ENCODE measurements around the gene PEAK3.

Gene PEAK3

DNA sequence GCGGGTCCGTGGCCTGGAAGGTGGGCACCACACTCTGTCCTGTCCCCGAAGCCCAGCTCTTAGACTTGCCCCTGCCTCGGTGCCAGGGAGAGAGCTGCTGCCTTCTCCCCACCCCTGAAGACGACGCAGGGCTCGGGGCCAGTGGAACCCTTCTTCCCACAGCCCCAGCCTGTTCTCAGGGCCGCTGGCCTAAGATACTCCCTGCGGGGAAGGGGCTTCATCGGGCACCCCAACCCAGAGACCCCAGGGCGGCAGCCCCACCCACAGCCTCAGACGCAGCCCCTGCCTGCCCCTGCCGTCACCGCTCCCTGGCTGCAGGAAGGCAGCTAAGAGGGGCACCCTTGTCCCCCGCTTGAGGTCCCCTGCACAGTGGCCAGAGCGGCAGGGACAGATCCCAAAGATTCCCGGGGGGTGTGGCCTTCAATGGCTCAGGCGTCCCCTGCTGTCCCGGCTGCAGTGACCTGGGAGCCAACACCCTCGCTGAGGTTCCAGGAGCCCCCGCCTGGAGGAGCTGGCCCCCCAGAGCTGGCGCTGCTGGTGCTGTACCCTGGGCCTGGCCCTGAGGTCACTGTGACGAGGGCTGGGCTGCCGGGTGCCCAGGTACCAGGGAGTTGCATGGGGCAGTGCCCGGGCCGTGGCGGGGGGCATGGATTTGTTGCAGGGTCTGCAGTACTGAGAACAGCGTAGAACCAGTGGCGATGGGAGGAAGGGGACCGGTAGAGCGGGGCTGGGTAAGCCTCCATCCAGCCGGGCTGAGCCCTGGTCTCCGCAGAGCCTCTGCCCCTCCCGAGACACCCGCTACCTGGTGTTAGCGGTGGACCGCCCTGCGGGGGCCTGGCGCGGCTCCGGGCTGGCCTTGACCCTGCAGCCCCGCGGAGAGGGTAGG lies 31.9 kb downstream of the PEAK3 start:
- DNase-seq, result no peak

GRCh38 chr19:2249010-2249866 lies 32.7 kb downstream of the PEAK3 start, which contains the start of gene AMH:
Gene AMH, plus strand, starts transcription at chr19:2249323. Its CDS starts 10 bp downstream, at chr19:2249333.
- DNase-seq, result no peak

DNA sequence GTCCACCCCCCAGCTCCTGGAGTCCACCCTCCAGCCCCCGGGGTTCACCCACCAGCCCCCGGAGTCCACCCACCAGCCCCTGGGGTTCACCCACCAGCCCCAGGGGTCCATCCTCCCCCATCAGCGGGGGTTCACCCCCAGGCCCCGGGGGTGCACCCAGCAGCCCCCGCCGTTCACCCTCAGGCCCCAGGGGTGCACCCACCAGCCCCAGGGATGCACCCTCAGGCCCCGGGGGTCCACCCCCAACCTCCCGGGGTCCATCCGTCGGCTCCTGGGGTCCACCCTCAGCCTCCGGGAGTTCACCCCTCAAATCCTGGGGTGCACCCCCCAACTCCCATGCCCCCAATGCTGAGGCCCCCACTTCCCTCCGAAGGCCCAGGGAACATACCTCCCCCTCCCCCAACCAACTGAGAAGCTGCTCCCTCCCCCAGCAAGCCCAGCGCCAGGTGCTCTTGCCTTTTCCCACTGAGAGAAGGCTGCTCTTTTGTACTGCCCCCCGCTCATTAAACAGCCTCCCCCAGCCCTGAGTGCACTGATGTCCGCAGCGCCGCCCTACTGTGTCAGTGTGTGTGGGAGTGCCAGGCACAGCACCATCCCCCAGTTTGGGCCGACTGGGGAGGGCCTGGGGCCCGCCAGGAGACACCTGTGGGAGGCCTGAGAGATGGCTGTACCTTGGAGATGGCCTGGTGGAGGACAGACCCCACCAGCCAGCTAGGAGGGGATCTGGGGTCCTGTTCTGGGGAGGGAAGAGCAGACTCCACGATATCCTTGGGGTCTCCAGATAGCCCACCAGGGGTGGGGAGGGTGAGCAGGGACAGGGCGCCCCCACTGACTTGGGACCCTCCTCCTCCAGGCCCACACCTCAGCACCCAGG lies 33.6 kb downstream of the PEAK3 start:
- DNase-seq, result no peak

GRCh38 chr19:2247433-2248101 lies 34.4 kb downstream of the PEAK3 start:
- DNase-seq, result no peak

DNA sequence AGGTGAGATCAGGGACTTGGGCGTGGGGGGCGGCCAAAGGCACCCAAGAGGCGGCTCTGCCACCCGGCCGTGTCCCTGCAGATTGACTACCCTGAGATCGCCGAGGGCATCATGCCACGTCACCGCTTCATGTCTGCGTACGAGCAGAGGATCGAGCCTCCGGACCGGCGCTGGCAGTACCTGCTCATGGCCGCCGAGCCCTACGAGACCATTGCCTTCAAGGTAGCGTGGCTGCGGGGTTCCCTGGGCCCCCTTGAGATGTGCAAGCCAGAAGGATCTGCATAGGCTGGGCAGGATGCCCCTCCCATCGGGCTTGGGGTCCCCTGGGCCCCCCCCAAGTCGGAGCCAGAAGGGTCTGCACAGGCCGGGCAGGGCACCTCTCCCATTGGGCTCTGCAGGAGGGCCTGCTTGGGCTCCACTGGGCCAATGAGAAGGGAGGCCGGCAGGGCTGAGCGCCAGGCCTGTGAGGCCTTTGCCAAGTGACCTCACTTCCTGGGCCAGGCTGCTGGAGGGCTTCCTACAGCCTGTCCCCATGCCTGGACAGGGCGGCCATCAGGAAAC lies 35.1 kb downstream of the PEAK3 start:
- peak in 7 of 14 donors; percentile 4 to 58 (median 28) for DNase-seq

DNA sequence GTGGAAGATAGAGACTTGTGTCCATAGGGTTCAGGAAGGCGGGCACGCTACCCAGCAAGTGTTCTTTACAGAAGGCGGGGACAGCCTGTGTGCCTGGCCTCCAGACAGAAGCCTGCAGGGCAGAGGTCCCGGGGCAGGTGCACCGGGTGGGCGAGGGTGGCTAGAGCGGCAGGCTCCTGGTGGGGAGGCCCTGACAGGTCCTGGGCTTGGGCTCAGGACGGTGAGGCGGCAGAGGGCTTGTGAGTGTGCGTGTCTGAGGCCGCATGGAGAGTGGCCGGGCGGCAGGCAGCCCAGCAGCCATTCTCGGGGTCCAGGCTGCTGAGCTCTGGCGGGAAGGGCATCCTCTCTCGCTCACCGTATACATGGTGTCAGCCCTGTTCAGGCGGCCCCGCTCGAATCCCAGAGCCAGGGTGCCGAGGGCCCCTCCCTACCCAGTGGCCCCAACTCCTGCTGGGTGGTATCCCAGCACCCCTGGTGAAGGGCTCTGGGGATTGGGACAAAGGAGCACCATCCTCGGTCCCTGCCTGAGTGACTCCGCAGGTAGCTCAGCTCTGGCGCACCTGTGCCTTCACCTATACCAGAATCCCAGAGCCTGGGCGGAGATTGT lies 35.9 kb downstream of the PEAK3 start:
- DNase-seq, result no peak

DNA sequence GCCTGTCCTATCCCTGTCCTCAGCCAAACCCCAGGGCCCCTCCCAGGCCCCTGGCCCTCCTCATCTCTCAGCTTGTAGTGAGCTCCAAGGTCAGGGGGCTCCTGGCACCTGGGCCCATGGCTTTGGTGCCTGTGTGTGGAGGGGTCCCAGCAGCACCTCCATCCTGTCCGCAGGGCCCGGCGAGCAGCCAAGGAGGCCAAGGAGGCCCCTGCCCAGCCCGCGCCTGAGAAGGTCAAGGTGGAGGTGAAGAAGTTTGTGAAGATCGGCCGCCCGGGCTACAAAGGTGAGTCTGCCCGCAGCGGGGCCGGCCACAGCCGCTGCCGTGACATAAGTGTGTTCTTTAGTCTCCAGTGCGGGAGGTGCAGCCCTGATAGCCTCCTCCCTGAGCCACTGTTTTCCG lies 36.7 kb downstream of the PEAK3 start:
- DNase-seq, result no peak

GRCh38 chr19:2244486-2244885 lies 37.5 kb downstream of the PEAK3 start:
- DNase-seq, result no peak

DNA sequence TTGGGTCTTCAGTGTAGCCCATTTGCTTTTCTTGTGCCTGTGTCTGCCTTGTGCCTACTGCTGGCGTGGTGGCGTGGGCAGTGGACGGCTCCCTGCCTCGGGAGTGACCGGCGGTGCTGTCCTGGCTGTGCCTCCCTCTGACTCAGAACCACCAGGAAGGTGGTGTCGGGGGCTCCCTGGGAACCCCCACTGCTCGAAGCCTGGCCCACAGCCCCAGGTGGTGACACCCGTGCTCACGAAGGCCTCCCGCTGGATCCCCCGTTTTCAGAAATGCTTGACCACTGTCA lies 37.9 kb downstream of the PEAK3 start:
- no peak for DNase-seq

GRCh38 chr19:2243274-2244124 lies 38.5 kb downstream of the PEAK3 start:
- no peak for DNase-seq

GRCh38 chr19:2242816-2243215 lies 39.2 kb downstream of the PEAK3 start:
- no peak for DNase-seq

DNA sequence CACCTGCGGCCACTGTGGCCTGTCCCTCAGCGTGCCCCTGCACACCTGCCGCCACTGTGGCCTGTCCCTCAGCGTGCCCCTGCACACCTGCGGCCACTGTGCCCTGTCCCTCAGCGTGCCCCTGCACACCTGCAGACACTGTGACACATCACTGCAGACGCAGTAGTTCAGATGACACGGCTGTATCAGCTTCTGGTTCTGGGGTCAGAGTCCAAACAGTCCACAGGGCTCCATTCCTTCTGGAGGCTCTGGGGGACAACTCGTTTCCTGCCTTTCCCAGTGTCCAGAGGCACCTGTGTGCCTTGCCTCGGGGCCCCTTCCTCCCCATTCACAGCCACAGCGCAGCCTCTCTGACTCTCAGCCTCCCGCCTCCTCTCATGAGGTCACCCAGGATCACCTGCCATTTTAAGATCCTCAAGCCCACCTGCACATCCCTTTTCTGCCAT lies 39.9 kb downstream of the PEAK3 start:
- DNase-seq, result no peak

DNA sequence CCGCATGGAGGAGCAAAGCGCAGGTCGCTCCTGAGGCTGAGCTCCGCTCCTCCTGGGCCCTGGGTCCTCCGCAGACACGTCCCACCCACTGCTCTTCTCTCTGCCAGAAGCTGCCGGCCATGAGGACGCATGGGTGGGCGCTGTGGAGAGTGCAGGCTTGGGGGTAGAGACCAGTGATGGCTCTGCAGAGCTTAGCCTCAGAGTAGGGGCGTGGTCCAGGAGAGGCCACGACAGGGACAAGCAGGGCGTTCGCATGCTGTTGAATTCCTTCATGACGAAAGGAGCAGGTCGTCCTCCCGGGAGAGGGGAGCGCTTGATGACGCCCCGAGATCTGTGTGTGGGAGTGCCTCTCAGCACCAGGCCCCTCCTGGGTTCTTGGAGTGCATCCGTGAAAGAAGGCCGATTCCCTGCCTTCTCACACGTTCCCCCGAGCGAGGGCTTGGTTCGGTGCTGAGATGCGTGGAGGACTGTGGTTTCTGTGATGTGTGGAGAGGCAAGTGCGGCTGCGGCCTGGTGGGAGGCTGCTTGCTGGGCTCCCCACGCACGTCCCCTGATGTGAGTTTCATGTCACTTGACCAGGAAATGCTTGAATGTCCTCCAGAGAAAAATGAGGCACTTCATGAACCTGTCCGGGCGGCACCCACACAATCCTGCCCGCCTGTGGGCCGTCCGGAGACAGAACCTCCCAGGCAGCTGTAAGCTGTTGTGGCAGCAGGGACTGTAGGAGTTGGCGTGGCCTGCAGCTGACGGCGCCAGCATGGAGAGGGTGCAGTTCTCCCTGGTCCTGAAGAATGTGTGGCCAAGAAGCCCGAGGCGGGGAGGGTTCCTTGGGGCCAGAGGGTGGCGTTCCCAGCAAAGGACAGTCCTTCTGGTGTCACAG lies 40.9 kb downstream of the PEAK3 start:
- DNase-seq, result peak in 1 of 14 donors; percentile 11

- peak in 4 of 14 donors; percentile 11 to 37 (median 15) for DNase-seq
These were observed 41.9 kb downstream of the PEAK3 start for GRCh38 chr19:2239771-2240770.

DNA sequence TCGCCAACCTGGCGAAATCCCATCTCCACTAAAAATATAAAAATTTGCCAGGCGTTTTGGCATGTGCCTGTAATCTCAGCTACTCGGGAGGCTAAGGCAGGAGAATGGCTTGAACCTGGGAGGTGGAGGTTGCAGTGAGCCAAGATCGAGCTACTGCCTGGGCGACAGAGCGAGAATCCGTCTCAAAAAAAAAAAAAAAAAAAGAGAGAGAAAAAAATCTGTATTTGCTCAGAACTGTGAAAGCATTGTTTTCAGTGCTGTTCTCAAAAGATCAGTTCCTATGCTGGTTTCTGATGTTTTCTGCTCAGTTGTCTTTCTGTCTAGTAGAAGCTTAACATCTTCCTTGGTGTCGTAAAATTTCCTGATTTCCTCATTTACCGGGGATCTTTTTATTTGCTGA lies 42.8 kb downstream of the PEAK3 start:
- DNase-seq, result no peak

GRCh38 chr19:2237869-2238153 lies 44.2 kb downstream of the PEAK3 start:
- DNase-seq, result no peak

GRCh38 chr19:2237051-2237868 lies 44.7 kb downstream of the PEAK3 start:
- DNase-seq, result no peak
